Measurements from ENCODE around the gene TBC1D9. TPM values are rescaled to one million over a fixed set of nuclear protein-coding genes. Genes with fewer than 3 reads are reported as not detected.
A peak's percentile ranks its signal among the peaks of the same experiment; 100 is the strongest.

The TBC1D9 gene
- total and polyA plus RNA-seq, 7 donors = 5.4 to 10.2 (median 8.2) TPM

GRCh38 chr4:140703463-140703862 lies 52.7 kb downstream of the TBC1D9 start:
- H3K27ac ChIP-seq = no peak overlapping the region
- WGBS, 2 donors = 78 to 86% methylated on average over 2 of the region's 2 CpGs
- H3K4me3 ChIP-seq = no peak overlapping the region
- DNase-seq = no peak
- intact Hi-C loops (cut with DNase I) = no loop called here
- no peaks in the 10 kb centered on the region for H3K9me3 ChIP-seq
- no peaks in the 10 kb centered on the region for H3K27me3 ChIP-seq
- no peaks in the 10 kb centered on the region for H3K4me1 ChIP-seq
- TF ChIP-seq EP300 (IDR thresholded peaks at IDR 0.05) = no peak
- no peak for TF ChIP-seq POLR2A (IDR thresholded peaks at IDR 0.05)
- TF ChIP-seq POLR2AphosphoS5 (IDR thresholded peaks at IDR 0.05) = no peak
- no peak for TF ChIP-seq CTCF (IDR thresholded peaks at IDR 0.05)
- H3K36me3 ChIP-seq = no peaks in the 10 kb centered on the region

GRCh38 chr4:140702096-140702757 lies 54.0 kb downstream of the TBC1D9 start:
- no peaks in the 10 kb centered on the region for H3K27me3 ChIP-seq
- TF ChIP-seq CTCF (IDR thresholded peaks at IDR 0.05) = no peak
- DNase-seq = no peak
- intact Hi-C loops (cut with DNase I) = no loop called here
- WGBS, 2 donors = 90 to 94% methylated on average over 6 of the region's 6 CpGs
- H3K9me3 ChIP-seq = no peaks in the 10 kb centered on the region
- peaks cover 0 to 7% (median 3%) of the 10 kb centered on the region in 4 donors for H3K4me1 ChIP-seq
- H3K4me3 ChIP-seq = no peak overlapping the region
- H3K36me3 ChIP-seq = no peaks in the 10 kb centered on the region
- H3K27ac ChIP-seq = no peak overlapping the region

GRCh38 chr4:140701071-140701470 lies 55.1 kb downstream of the TBC1D9 start:
- 94 to 96% methylated on average over 6 of the region's 6 CpGs for WGBS, 2 donors
- DNase-seq = no peak
- no peak overlapping the region for H3K4me3 ChIP-seq
- H3K9me3 ChIP-seq = no peaks in the 10 kb centered on the region
- peaks cover 0 to 7% (median 3%) of the 10 kb centered on the region in 4 donors for H3K4me1 ChIP-seq
- intact Hi-C loops (cut with DNase I) = no loop called here
- H3K36me3 ChIP-seq = no peaks in the 10 kb centered on the region
- H3K27me3 ChIP-seq = no peaks in the 10 kb centered on the region
- no peak overlapping the region for H3K27ac ChIP-seq
- TF ChIP-seq POLR2AphosphoS5 (IDR thresholded peaks at IDR 0.05) (no peak), CTCF (IDR thresholded peaks at IDR 0.05) (no peak), EP300 (IDR thresholded peaks at IDR 0.05) (no peak), POLR2A (IDR thresholded peaks at IDR 0.05) (no peak)

- H3K36me3 ChIP-seq = no peaks in the 10 kb centered on the region
- peak overlapping the region in 3 of 4 donors; percentile 16 to 32 (median 24) for H3K4me3 ChIP-seq
- TF ChIP-seq CTCF (IDR thresholded peaks at IDR 0.05) (no peak), POLR2A (IDR thresholded peaks at IDR 0.05) (no peak), POLR2AphosphoS5 (IDR thresholded peaks at IDR 0.05) (no peak), EP300 (IDR thresholded peaks at IDR 0.05) (no peak)
- no peaks in the 10 kb centered on the region for H3K9me3 ChIP-seq
- intact Hi-C loops (cut with DNase I) = no loop called here
- H3K27me3 ChIP-seq = no peaks in the 10 kb centered on the region
- H3K27ac ChIP-seq = peak overlapping the region in 2 of 4 donors; percentile 3 to 55
- DNase-seq = no peak
- WGBS, 2 donors = 80% methylated on average over 16 of the region's 16 CpGs
- H3K4me1 ChIP-seq = peaks cover 0 to 7% (median 3%) of the 10 kb centered on the region in 4 donors
Measured at GRCh38 chr4:140697709-140698560, 58.2 kb downstream of the TBC1D9 start.

Measured in sigmoid colon (tissue), 7 donors.